SJSA1 (cell line): ENCODE measurements around the gene SEZ6L2. TPM values are rescaled to one million over a fixed set of nuclear protein-coding genes. Genes with fewer than 3 reads are reported as not detected.
"Not testable (repeated sequence)": the region's sequence is repeated elsewhere in the genome, so short reads cannot be mapped to it uniquely, and the experiment has no call there.

Source experiments
- DNase-seq, 2 experiments: peaks; one replicate each; pipeline ENCODE4 v3.0.0-alpha.2; 2015 to 2020; ENCODE audit warnings: low spot score in 2 of 2, low read depth in 1 of 2
- H3K27ac ChIP-seq: fragments of 250-450 bp; sonication (Bioruptor Pico); 2 replicates; pipeline ENCODE4 v1.5.1; 2020; ENCODE audit warnings: mild to moderate bottlenecking, moderate library complexity
- H3K27me3 ChIP-seq: fragments of 250-450 bp; sonication (Bioruptor Pico); replicated peaks from 2 replicates; pipeline ENCODE4 v1.5.1; 2020; ENCODE audit warnings: mild to moderate bottlenecking, moderate library complexity
- H3K36me3 ChIP-seq: fragments of 250-450 bp; sonication (Bioruptor Pico); 2 replicates; pipeline ENCODE4 v1.5.1; 2020; ENCODE audit warnings: mild to moderate bottlenecking
- H3K4me1 ChIP-seq: fragments of 250-450 bp; sonication (Bioruptor Pico); replicated peaks from 2 replicates; pipeline ENCODE4 v1.6.1; 2021; ENCODE audit warnings: mild to moderate bottlenecking
- H3K4me3 ChIP-seq: fragments of 250-450 bp; sonication (Bioruptor Pico); 2 replicates; pipeline ENCODE4 v1.5.1; 2020; ENCODE audit warnings: mild to moderate bottlenecking
- H3K9me3 ChIP-seq: fragments of 250-450 bp; sonication (Bioruptor Pico); replicated peaks from 2 replicates; pipeline ENCODE4 v1.5.1; 2020; ENCODE audit warnings: mild to moderate bottlenecking
- total RNA-seq: library from RNA; depleted of rRNA; stranded (reverse); fragments of >200 nt; shearing (Covaris generic); gene quantifications from 2 replicates; pipeline ENCODE4 v1.2.3, GENCODE V29; 2014

SEZ6L2 gene
- total RNA-seq, 1 experiment from 2014 or later, result 13.2 TPM

DNA sequence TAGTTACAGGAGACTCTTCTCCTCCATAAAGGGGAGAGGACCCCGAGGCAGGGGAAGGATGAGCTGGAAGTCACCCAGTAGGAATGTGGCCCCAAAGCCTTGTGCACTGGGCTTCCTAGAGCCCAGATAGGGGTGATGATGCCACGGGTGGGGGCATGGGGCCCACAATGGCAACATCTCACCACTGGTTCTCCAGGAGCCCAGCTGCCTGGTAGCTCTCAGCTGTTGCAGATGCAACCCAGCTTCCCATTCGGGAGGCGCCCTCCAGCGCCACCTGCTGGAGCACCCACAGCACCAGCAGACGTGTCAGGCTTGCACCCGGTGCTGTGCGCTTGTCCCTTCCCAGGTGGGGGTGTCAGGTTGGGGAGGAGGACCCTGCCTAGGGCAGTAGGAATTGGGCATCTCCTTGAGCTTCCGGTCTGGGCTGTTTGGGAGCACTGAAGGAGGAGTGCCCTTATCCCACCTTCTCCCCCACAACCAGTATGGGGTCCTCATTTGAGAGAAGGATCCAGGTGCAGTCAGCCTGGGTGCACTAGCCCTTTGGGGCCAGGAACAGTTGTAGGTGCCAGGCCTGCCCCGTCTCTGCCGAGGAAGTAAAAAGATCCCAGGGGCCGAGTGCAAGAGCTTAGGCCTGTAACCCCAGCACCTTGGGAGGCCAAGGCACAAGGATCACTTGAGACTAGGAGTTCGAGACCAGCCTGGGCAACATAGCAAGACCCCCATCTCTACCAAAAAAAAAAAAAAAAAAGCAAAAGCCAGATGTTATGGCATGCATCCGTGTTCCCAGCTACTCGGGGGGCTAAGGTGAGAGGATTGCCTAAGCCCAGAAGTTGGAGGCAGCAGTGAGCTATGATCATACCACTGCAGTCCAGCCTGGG, 50.7 kb downstream of the SEZ6L2 start:
- Histone ChIP-seq H3K4me3 (no peak overlapping the region), H3K4me1 (peaks cover 5% of the 10 kb centered on the region; the same call in 1 of the 2 replicates), H3K36me3 (peaks cover 47% of the 10 kb centered on the region), H3K27ac (no peak overlapping the region), H3K9me3 (no peaks in the 10 kb centered on the region), H3K27me3 (no peaks in the 10 kb centered on the region)
- DNase-seq, result peak; percentile 42 to 80

DNA sequence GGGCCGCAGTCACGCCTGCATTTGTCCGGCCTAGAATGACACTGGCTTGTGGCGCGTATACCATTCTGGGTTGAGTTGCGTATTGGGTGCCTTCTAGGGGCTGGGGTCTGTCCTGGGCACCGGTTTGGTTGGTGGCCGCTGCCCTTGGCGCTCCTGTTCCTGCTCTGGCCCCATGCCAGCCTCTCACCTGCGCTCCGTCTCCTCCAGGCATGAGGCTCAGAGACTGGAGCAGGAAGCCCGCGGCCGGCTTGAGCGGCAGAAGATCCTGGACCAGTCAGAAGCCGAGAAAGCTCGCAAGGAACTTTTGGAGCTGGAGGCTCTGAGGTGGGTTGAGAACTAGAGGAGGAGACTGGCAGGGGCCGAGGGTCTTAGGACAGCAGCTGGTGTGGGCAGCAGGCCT, 53.7 kb downstream of the SEZ6L2 start:
- no peaks in the 10 kb centered on the region for H3K27me3 ChIP-seq
- no peak for DNase-seq
- H3K27ac ChIP-seq, result no peak overlapping the region
- no peak overlapping the region for H3K4me3 ChIP-seq
- peaks cover 5% of the 10 kb centered on the region; the same call in 1 of the 2 replicates for H3K4me1 ChIP-seq
- peaks cover 66% of the 10 kb centered on the region for H3K36me3 ChIP-seq
- no peaks in the 10 kb centered on the region for H3K9me3 ChIP-seq

DNA sequence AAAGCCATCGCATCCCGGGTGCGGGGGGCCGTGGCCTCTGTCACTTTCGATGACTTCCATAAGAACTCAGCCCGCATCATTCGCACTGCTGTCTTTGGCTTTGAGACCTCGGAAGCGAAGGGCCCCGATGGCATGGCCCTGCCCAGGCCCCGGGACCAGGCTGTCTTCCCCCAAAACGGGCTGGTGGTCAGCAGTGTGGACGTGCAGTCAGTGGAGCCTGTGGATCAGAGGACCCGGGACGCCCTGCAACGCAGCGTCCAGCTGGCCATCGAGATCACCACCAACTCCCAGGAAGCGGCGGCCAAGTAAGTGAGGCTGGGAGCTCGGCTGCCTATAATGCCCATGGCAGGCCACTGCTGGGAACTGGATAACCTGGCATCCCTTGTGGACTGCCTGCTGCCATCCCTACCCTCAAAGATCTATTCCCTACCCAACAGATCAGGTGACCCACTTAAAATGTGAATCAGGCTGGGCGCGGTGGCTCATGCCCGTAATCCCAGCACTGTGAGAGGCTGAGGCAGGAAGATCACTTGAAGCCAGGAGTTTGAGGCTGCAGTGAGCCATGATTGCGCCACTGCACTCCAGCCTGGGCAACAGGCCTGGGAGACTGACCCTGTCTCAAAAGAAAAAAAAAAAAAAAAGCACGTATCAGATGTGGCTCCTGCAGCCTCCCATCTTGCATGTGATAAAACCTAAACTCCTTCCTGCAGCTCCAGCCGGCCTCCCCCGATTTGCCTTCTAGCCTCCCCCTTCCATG, 54.6 kb downstream of the SEZ6L2 start:
- H3K4me1 ChIP-seq, result peaks cover 5% of the 10 kb centered on the region; the same call in 1 of the 2 replicates
- no peak for DNase-seq

DNA sequence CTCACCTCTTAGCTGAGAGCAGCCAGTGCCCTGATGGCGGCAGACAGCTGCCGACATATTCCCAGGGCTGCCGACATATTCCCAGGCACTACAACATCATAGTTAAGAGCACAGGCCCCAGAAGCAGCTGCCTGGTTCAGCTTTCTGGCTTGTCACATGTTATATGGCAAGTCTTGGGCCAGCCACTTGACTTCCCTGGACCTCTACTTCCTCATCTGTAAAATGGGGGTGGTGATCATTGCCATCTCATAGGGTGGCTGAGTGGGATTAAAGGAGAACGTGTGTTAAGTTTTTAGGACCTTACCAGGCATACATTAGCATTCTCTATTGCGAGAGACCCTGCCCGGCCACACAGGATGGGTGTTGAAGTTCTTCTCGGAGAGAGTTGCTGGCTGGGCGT, 55.4 kb downstream of the SEZ6L2 start:
- peaks cover 80% of the 10 kb centered on the region for H3K36me3 ChIP-seq
- no peaks in the 10 kb centered on the region for H3K27me3 ChIP-seq
- no peak for DNase-seq
- H3K4me1 ChIP-seq, result peaks cover 5% of the 10 kb centered on the region; the same call in 1 of the 2 replicates
- H3K4me3 ChIP-seq, result no peak overlapping the region
- H3K9me3 ChIP-seq, result no peaks in the 10 kb centered on the region
- no peak overlapping the region for H3K27ac ChIP-seq

More for the DNA sequence above, 54.6 kb downstream of the SEZ6L2 start:
- H3K36me3 ChIP-seq, result peaks cover 75% of the 10 kb centered on the region
- no peak overlapping the region for H3K4me3 ChIP-seq
- H3K9me3 ChIP-seq, result no peaks in the 10 kb centered on the region
- H3K27ac ChIP-seq, result no peak overlapping the region
- no peaks in the 10 kb centered on the region for H3K27me3 ChIP-seq

DNA sequence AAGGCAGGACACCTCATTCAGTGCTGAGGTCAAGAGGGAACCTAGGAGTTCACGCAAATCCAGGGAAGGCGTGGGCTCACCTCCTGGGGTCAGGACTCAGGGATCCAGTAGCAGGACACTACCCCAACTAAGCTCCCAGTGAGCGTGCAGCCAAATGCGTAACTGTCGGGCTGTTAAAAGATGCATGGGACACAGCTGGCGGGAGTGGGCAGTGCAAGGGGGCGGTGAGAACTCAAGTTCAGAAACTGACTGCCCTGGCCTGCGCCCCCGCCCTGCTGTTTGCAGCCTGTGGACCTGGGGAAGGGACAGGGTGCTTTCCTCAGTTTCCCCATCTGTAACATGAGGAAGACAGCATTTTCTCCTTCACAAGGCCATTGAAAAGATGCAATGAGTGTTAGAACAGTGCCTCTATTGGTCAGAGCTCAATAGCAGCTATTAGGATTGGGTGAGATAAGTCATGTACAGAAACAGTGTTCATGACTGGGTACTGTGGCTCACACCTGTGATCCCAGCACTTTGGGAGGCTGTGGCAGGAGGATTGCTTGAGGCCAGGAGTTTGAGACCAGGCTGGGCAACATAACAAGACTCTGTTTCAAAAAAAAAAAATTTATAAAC, 56.5 kb downstream of the SEZ6L2 start:
- Histone ChIP-seq H3K9me3 (no peaks in the 10 kb centered on the region), H3K36me3 (peaks cover 78% of the 10 kb centered on the region), H3K4me3 (no peak overlapping the region), H3K27ac (no peak overlapping the region), H3K4me1 (no peaks in the 10 kb centered on the region), H3K27me3 (no peaks in the 10 kb centered on the region)
- DNase-seq, result no peak

- H3K27ac ChIP-seq, result no peak overlapping the region
- H3K9me3 ChIP-seq, result no peaks in the 10 kb centered on the region
- H3K4me3 ChIP-seq, result no peak overlapping the region
- H3K36me3 ChIP-seq, result peaks cover 75% of the 10 kb centered on the region
- DNase-seq, result no peak
- H3K4me1 ChIP-seq, result no peaks in the 10 kb centered on the region
- H3K27me3 ChIP-seq, result no peaks in the 10 kb centered on the region
These were observed 57.7 kb downstream of the SEZ6L2 start for GRCh38 chr16:29841631-29842030.

DNA sequence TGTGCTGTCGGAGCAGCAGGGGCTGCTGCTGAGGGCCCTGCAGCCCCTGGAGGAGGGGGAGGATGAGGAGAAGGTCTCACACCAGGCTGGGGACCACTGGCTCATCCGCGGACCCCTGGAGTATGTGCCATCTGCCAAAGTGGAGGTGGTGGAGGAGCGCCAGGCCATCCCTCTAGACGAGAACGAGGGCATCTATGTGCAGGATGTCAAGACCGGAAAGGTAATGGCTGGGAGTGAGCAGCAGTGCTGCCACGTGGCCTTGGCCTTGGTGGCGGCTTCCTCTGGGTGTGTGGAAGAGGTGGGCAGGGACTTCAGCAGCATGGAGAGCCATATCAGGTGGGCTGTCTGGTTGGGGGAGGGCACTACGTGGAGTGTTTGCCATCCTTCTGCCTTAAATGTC, 59.1 kb downstream of the SEZ6L2 start:
- Histone ChIP-seq H3K4me1 (no peaks in the 10 kb centered on the region), H3K27ac (no peak overlapping the region), H3K27me3 (no peaks in the 10 kb centered on the region), H3K36me3 (peaks cover 68% of the 10 kb centered on the region), H3K4me3 (no peak overlapping the region), H3K9me3 (no peaks in the 10 kb centered on the region)
- no peak for DNase-seq

DNA sequence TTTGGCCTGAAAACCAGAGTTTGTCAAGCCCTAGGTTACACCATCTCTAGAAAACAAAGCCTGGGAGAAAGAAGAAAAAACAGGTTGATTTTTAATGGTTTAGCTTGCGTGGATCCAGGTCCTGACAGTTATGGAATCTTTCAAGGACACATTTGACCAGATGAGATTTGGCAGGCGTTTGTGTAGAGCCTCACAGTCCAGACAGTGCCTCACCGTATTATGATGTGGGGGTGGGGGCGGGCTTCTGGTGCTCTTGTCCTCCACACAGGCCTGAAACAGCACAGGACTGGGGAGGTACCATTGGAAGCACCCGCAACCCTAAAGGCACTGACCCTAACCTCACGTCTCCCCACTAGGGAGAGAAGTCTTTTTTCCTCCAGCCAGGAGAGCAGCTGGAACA, 59.5 kb downstream of the SEZ6L2 start:
- DNase-seq, result no peak
- H3K27me3 ChIP-seq, result no peaks in the 10 kb centered on the region
- H3K36me3 ChIP-seq, result peaks cover 69% of the 10 kb centered on the region
- no peak overlapping the region for H3K27ac ChIP-seq
- H3K4me1 ChIP-seq, result no peaks in the 10 kb centered on the region
- no peak overlapping the region for H3K4me3 ChIP-seq
- H3K9me3 ChIP-seq, result no peaks in the 10 kb centered on the region

DNA sequence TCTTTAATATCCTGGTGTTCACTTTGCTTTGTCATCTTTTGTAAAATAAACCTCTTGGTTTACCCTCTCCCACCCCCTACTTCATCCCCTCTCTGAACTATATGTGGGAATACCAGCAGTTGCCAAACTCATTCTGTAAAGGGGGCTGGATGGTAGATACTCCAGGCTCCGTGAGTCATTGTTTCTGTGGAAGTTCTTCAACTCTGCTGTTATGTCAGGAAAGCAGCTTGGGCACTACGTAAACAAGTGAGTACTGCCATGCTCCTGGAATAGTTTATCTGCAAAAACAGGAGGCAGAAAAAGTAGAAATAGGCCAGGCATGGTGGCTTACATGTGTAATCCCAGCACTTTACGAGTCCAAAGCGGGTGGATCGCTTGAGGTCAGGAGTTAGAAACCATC, 61.5 kb downstream of the SEZ6L2 start:
- Histone ChIP-seq H3K9me3 (no peaks in the 10 kb centered on the region), H3K4me1 (no peaks in the 10 kb centered on the region), H3K27me3 (no peaks in the 10 kb centered on the region), H3K36me3 (peaks cover 65% of the 10 kb centered on the region), H3K27ac (no peak overlapping the region), H3K4me3 (no peak overlapping the region)
- DNase-seq, result no peak

DNA sequence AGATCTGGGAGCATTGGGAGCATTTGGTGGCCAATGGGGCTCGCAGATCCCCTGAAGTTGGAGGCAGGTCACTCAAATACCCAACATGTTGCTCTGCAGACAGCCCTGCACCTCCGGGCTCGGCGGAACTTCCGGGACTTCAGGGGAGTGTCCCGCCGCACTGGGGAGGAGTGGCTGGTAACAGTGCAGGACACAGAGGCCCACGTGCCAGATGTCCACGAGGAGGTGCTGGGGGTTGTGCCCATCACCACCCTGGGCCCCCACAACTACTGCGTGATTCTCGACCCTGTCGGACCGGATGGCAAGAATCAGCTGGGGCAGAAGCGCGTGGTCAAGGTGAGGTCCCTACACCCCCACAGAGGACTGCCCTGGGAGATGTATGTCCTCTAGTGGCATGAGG, 62.7 kb downstream of the SEZ6L2 start:
- Histone ChIP-seq H3K4me1 (no peaks in the 10 kb centered on the region), H3K27me3 (no peaks in the 10 kb centered on the region), H3K9me3 (no peaks in the 10 kb centered on the region), H3K27ac (no peak overlapping the region), H3K4me3 (no peak overlapping the region), H3K36me3 (peaks cover 61% of the 10 kb centered on the region)
- no peak for DNase-seq

DNA sequence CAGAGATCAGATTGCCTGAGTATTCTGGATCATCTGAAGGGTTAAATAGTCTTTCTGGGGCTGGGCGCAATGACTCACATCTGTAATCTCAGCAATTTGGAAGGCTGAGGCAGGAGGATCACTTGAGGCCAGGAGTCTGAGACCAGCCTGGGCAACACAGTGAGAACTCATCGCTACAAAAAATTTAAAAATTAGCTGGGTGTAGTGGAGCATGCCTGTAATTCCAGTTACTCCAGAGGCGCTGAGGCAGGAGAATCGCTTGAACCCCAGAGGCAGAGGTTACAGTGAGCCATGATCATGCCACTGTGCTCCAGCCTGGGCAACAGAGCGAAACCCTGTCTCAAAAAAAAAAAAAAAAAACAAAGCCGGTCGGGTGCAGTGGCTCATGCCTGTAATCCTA, 63.4 kb downstream of the SEZ6L2 start:
- Histone ChIP-seq H3K36me3 (peaks cover 63% of the 10 kb centered on the region), H3K9me3 (no peaks in the 10 kb centered on the region), H3K27me3 (no peaks in the 10 kb centered on the region), H3K4me1 (no peaks in the 10 kb centered on the region), H3K27ac (no peak overlapping the region), H3K4me3 (no peak overlapping the region)
- no peak for DNase-seq

DNA sequence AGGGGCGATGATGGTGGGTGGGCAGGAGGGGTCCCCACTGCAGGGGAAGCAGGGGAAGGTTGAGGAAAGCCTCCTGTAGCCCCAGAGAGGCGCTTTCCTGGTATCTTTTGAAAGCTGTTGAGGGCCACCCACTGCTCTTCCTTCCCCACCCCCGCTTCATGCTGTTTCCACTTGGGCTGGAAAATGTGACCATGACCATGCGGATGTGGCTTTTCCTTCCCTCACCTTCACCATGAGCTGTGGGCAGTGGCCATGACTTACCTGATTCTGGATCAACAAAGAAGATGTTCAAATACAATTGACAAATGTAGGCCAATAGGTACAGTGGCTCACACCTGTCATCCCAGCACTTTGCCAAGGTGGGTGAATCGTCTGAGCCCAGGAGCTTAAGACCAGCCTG, 65.3 kb downstream of the SEZ6L2 start:
- Histone ChIP-seq H3K4me1 (no peaks in the 10 kb centered on the region), H3K36me3 (peaks cover 50% of the 10 kb centered on the region), H3K27ac (no peak overlapping the region), H3K27me3 (no peaks in the 10 kb centered on the region), H3K9me3 (no peaks in the 10 kb centered on the region), H3K4me3 (no peak overlapping the region)
- DNase-seq, result no peak

- not testable (repeated sequence) for H3K9me3 ChIP-seq, H3K4me1 ChIP-seq, DNase-seq, H3K4me3 ChIP-seq, H3K27me3 ChIP-seq, H3K27ac ChIP-seq
- peaks cover 44% of the 10 kb centered on the region for H3K36me3 ChIP-seq
These were observed 66.1 kb downstream of the SEZ6L2 start for GRCh38 chr16:29833219-29833618.

GRCh38 chr16:29831490-29831889, 67.9 kb downstream of the SEZ6L2 start:
- Histone ChIP-seq H3K9me3 (no peaks in the 10 kb centered on the region), H3K4me3 (no peak overlapping the region), H3K4me1 (no peaks in the 10 kb centered on the region), H3K36me3 (peaks cover 32% of the 10 kb centered on the region), H3K27ac (no peak overlapping the region), H3K27me3 (no peaks in the 10 kb centered on the region)
- no peak for DNase-seq
